K562 (cell line): Measurements from ENCODE around the gene MAML3. TPM values are rescaled to one million over a fixed set of nuclear protein-coding genes. Genes with fewer than 3 reads are reported as not detected.
A peak's percentile ranks its signal among the peaks of the same experiment; 100 is the strongest.

ENCODE experiments used
- ATAC-seq: fragments of 200-7000 bp; cut with Tn5 transposase; 3 replicates; pipeline ENCODE4 v1.9.1; 2020; ENCODE audit warnings: moderate library complexity
- BruUV-seq: library from RNA; stranded (reverse); fragments of 400-500 nt; replicated peaks from 2 replicates; lab custom pipeline; 2021; lab: Mats Ljungman, UMichigan
- CTCF ChIA-PET: fragments of 300-600 bp; formaldehyde crosslinking; extraction: SDS; loops from one replicate; lab custom pipeline; 2021; ENCODE audit warnings: low intra/inter-chr PET ratio; lab: Yijun Ruan, JAX
- POLR2A ChIA-PET: fragments of 300-600, 350-650 bp; sonication (Branson Sonifier 250); formaldehyde crosslinking; extraction: SDS; loops from one replicate; lab custom pipeline; 2021; ENCODE audit warnings: antibody characterized with exemption, inconsistent platforms; lab: Yijun Ruan, JAX
- DNase-seq, 4 experiments: peaks; one replicate each; pipeline versions ENCODE4 v3.0.0 to v3.0.0-alpha.2; 2011 to 2018; ENCODE audit warnings: low spot score in 3 of 4, mixed read lengths in 3 of 4; ENCODE audit errors: extremely low read depth in 1 of 4
- FAIRE-seq: peaks from 2 replicates; lab custom pipeline; 2011; peaks lifted over from hg19 to GRCh38; lab: Jason Lieb, UNC
- H2AFZ ChIP-seq: 2 replicates; pipeline ENCODE4 v1.6.0; 2011; ENCODE audit warnings: low read depth, low read length, control low read depth, inconsistent platforms
- H3K27ac ChIP-seq: fragments of 200-600 bp; 3 replicates; pipeline ENCODE4 v1.8.0; 2011; ENCODE audit warnings: low read depth, mild to moderate bottlenecking, control low read depth, inconsistent platforms, low read length, moderate library complexity, mixed read lengths; ENCODE audit errors: extremely low read depth
- H3K27me3 ChIP-seq, 2 experiments: fragments of 300-600 bp in 1 of 2; 2 replicates in 1 of 2; 3 replicates in 1 of 2; pipeline versions ENCODE4 v1.6.0 to v1.8.0; 2011; ENCODE audit warnings: inconsistent platforms in 2 of 2, low read length in 2 of 2, mild to moderate bottlenecking in 1 of 2, mixed read lengths in 1 of 2, moderate library complexity in 1 of 2; ENCODE audit not compliant: control insufficient read depth in 2 of 2, insufficient read depth in 2 of 2
- H3K36me3 ChIP-seq: fragments of 300-600 bp; 3 replicates; pipeline ENCODE4 v1.8.0; 2011; ENCODE audit warnings: mild to moderate bottlenecking, low read length, inconsistent platforms; ENCODE audit not compliant: control insufficient read depth, insufficient read depth
- H3K4me1 ChIP-seq, 2 experiments: fragments of 200-600 bp in 1 of 2; replicated peaks in 1 of 2; 2 replicates in 1 of 2; 3 replicates in 1 of 2; pipeline versions ENCODE4 v1.5.1 to v1.8.0; 2011; ENCODE audit warnings: inconsistent platforms in 2 of 2, low read length in 2 of 2, mild to moderate bottlenecking in 1 of 2, mixed read lengths in 1 of 2, moderate library complexity in 1 of 2; ENCODE audit not compliant: control insufficient read depth in 2 of 2, insufficient read depth in 2 of 2
- H3K4me2 ChIP-seq: 2 replicates; pipeline ENCODE4 v1.6.1; 2011; ENCODE audit warnings: low read length, control low read depth, inconsistent platforms, mixed read lengths; ENCODE audit not compliant: insufficient read depth
- H3K4me3 ChIP-seq: fragments of 200-600 bp; sonication (generic), shearing (Covaris generic); 2 replicates; pipeline ENCODE4 v1.5.1; 2016; ENCODE audit warnings: control low read depth, inconsistent platforms
- H3K79me2 ChIP-seq: fragments of 200-600 bp; 3 replicates; pipeline ENCODE4 v1.8.0; 2011; ENCODE audit warnings: low read length, inconsistent platforms; ENCODE audit not compliant: control insufficient read depth, insufficient read depth
- H3K9ac ChIP-seq, 2 experiments: 2 replicates each; pipeline versions ENCODE4 v1.6.0 to v1.6.1; 2011; ENCODE audit warnings: low read depth in 2 of 2, low read length in 2 of 2, control low read depth in 1 of 2, inconsistent platforms in 1 of 2, mild to moderate bottlenecking in 1 of 2, mixed read lengths in 1 of 2; ENCODE audit not compliant: insufficient read depth in 1 of 2
- H3K9me1 ChIP-seq: one replicate; pipeline ENCODE4 v1.6.0; 2011; ENCODE audit warnings: inconsistent platforms, mild to moderate bottlenecking, low read length, moderate library complexity; ENCODE audit not compliant: control insufficient read depth, insufficient read depth
- H3K9me3 ChIP-seq: replicated peaks from 2 replicates; pipeline ENCODE4 v1.5.1; 2011; ENCODE audit warnings: low read depth, low read length, inconsistent platforms; ENCODE audit not compliant: control insufficient read depth, insufficient read depth
- H4K20me1 ChIP-seq: replicated peaks from 2 replicates; pipeline ENCODE4 v1.6.1; 2011; ENCODE audit warnings: low read length, inconsistent platforms, mixed read lengths; ENCODE audit not compliant: control insufficient read depth, insufficient read depth
- CEBPB ChIP-seq: fragments of 450-650 bp; IDR thresholded peaks from 2 replicates; pipeline ENCODE4 v1.6.1; 2016; ENCODE audit warnings: missing genetic modification characterization, missing compliant biosample characterization
- POLR2B ChIP-seq: fragments of 450-650 bp; IDR thresholded peaks from 2 replicates; pipeline ENCODE4 v1.6.1; 2018; ENCODE audit warnings: low read depth; ENCODE audit not compliant: partially characterized antibody
- U2AF1 ChIP-seq: fragments of 200-400 bp; formaldehyde crosslinking; optimal IDR thresholded peaks from 2 replicates; pipeline ENCODE3; 2017; ENCODE audit warnings: mild to moderate bottlenecking, low read depth, low read length, moderate library complexity
- ZC3H4 ChIP-seq: sonication (generic); formaldehyde crosslinking; IDR thresholded peaks from 2 replicates; pipeline ENCODE4 v1.9.0; 2021; ENCODE audit warnings: missing genetic modification reagents, borderline replicate concordance
- ZNF124 ChIP-seq: sonication (generic); formaldehyde crosslinking; IDR thresholded peaks from 2 replicates; pipeline ENCODE4 v1.8.1; 2022; ENCODE audit warnings: missing genetic modification reagents
- WGBS: fragments of 100-300 bp; shearing (Covaris generic); methylation state at CpG from one replicate; pipeline ENCODE4 v1.1.6; 2016; ENCODE audit warnings: low coverage, mixed read lengths; ENCODE audit not compliant: insufficient coverage; ENCODE audit errors: missing lambda C conversion rate; 5-methylcytosine and 5-hydroxymethylcytosine counted together
- in situ Hi-C: fragments of 300-500 bp; cut with MboI; formaldehyde crosslinking; loops from 4 replicates; pipeline ENCODE4 v1.15.0; 2018; ENCODE audit warnings: inconsistent platforms, mixed read lengths
- intact Hi-C: fragments of 100-400 bp; cut with micrococcal nuclease; formaldehyde crosslinking; loops from 2 replicates; pipeline ENCODE4 v1.14.2; 2022
- polyA plus RNA-seq, 8 experiments: library from polyadenylated mRNA; depleted of rRNA in 4 of 8; stranded (reverse) in 5 of 8; unstranded in 3 of 8; fragments of >200 nt; fragmentation: Nextera tagmentation in 2 of 8; fragmentation: Illumina TruSeq in 1 of 8; extraction: Ambion mirVana in 2 of 8; extraction: Trizol in 1 of 8; gene quantifications; 2 replicates each; pipeline versions ENCODE4 v1.2.1 to v1.2.3, GENCODE V29; 2011 to 2014; ENCODE audit warnings: inconsistent platforms in 1 of 8, missing spikeins in 1 of 8
- total RNA-seq, 7 experiments: library from RNA; depleted of rRNA in 6 of 7; stranded (reverse); fragments of >200 nt in 6 of 7; fragmentation: Illumina TruSeq in 2 of 7; extraction: Trizol in 2 of 7; gene quantifications; 2 replicates each; pipeline versions ENCODE4 v1.2.1 to v1.2.3, GENCODE V29; 2011 to 2021; ENCODE audit warnings: low replicate concordance in 1 of 7

The MAML3 gene
- total and polyA plus RNA-seq, 9 of the 15 experiments (the other 6 are each of a cell fraction or from before 2014, with no cell fraction given) = 0.01 to 0.55 (median 0.25) TPM

DNA sequence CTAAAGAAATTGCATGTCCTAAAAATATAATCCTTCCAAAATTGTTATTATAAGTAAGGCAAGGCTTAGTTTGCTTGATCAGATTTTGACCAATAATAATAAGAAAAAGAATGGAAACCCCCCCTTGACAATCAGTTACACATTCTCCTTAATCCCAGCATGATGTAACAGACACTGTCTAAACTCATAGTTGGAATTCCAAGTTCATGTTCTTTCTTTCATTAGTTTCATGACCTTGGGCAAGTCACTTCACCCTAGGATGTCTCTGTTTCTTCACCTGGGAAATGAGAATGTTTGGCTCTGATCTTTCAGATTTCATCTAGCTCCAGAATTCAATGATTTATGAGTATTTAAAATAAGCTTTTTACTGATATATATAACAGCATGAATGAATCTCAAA lies 64.8 kb downstream of the MAML3 start:
- H3K4me3 ChIP-seq = no peak overlapping the region

DNA sequence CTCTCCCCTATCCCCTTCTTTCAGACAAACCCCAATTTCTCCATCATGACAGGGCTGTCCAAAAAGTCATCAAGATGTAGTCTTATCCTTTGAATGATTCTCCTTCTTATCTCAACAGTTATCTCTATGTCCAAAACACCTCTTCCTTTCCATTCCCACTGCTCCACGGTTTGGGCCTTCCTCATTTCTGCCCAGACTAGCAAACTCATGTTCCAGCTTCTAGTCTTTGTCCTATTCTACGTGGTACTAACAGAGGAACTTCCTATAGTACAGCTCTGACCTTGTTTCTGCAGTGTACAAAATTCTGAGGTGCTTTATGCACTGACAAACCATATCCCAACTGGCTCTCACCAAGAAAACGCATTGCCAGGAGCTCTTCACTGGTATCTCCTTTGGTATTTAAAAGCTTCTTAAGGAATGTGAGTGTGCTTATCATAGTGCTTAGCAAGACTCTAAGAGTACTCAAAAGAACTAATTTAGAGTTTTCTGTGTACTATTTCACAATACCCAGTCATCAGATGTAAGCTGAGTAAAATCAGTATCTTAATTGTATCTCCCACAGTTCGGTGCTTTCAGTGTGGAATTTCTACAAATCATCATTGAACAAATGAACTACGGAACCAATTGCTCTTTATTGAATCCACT lies 65.5 kb downstream of the MAML3 start:
- Histone ChIP-seq H3K36me3 (no peaks in the 10 kb centered on the region), H3K9me3 (no peaks in the 10 kb centered on the region), H3K4me3 (no peak overlapping the region), H3K79me2 (no peaks in the 10 kb centered on the region), H3K27ac (no peak overlapping the region), H3K9ac (no peak overlapping the region), H3K4me1 (no peaks in the 10 kb centered on the region; a peak in 1 of 5 replicates), H3K9me1 (no peaks in the 10 kb centered on the region), H3K27me3 (peaks cover 16 to 20% of the 10 kb centered on the region in 2 experiments), H2AFZ (no peak overlapping the region), H3K4me2 (no peak overlapping the region), H4K20me1 (no peaks in the 10 kb centered on the region)
- ChIA-PET CTCF (no interaction called here), POLR2A (no interaction called here)
- intact Hi-C loops (no loop called here), in situ Hi-C loops (no loop called here)
- no TSS peak for BruUV-seq
- no peak for ATAC-seq
- WGBS = 0% methylated on average over 5 of the region's 5 CpGs
- TF ChIP-seq CEBPB (tag) (peak; percentile 66; the same call in 1 of the 2 replicates), ZC3H4 (CRISPR knock-in tag) (no peak)
- DNase-seq = no peak
- no peak for FAIRE-seq

More for the DNA sequence above, 64.8 kb downstream of the MAML3 start:
- H3K27me3 ChIP-seq = peaks cover 18 to 26% of the 10 kb centered on the region in 2 experiments
- H3K9ac ChIP-seq = no peak overlapping the region
- H2AFZ ChIP-seq = no peak overlapping the region
- no TSS peak for BruUV-seq
- FAIRE-seq = no peak
- H3K4me1 ChIP-seq = no peaks in the 10 kb centered on the region; a peak in 1 of 5 replicates
- H3K79me2 ChIP-seq = no peaks in the 10 kb centered on the region
- H4K20me1 ChIP-seq = no peaks in the 10 kb centered on the region
- H3K9me3 ChIP-seq = no peaks in the 10 kb centered on the region
- POLR2A ChIA-PET = no interaction called here
- DNase-seq = no peak
- CTCF ChIA-PET = no interaction called here
- in situ Hi-C loops (no loop called here), intact Hi-C loops (no loop called here)
- H3K9me1 ChIP-seq = no peaks in the 10 kb centered on the region
- H3K27ac ChIP-seq = no peak overlapping the region
- ATAC-seq = no peak
- no peaks in the 10 kb centered on the region for H3K36me3 ChIP-seq
- H3K4me2 ChIP-seq = no peak overlapping the region
- TF ChIP-seq U2AF1 = no peak
- no peak for TF ChIP-seq ZNF124
- TF ChIP-seq POLR2B = no peak
